ENCODE data around the gene MRM3.
"Not testable (repeated sequence)": the region's sequence is repeated elsewhere in the genome, so short reads cannot be mapped to it uniquely, and the experiment has no call there.

Gene MRM3

DNA sequence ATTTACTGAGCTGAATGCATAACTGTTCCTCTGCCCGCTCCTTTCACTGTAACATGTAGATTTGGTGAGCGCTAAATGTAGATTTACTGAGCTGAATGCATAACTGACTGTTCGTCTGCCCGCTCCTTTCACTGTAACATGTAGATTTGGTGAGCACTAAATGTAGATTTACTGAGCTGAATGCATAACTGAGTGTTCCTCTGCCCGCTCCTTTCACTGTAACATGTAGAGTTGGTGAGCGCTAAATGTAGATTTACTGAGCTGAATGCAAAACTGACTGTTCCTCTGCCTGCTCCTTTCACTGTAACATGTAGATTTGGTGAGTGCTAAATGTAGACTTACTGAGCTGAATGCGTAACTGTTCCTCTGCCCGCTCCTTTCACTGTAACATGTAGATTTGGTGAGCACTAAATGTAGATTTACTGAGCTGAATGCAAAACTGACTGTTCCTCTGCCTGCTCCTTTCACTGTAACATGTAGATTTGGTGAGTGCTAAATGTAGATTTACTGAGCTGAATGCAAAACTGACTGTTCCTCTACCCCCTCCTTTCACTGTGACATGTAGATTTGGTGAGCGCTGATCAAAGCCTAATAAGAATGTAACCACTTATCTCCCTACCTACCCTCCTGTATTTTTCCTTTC is 26.7 kb upstream of the MRM3 start:
- FAIRE-seq: not testable (repeated sequence)

DNA sequence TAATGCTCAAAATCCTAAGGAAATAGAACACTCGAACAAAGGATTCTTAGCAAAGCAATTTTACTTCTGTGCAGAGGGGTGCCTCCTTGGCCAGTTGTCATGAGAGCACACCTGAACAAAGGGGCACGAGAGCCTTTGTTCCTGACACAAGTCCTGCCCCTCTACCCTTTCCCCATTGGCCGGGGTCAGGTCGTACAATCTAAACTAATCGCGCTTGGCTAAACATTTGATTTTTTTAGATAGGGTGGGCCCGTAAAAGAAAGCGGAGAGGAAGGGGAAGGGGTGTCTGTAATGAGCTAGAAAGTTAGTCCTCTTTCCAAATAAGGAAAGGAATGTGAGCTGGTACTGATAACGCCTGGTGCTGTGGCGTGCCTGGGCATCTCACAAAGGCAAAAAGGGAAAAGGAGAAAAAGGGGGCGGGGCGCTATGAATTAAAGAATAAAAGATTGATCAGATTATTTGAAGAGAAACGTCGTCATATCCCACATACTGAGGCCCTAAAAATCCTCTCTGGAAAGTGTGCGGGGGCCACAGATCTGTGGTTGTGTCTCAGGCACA is 26.1 kb upstream of the MRM3 start:
- FAIRE-seq: not testable (repeated sequence)

DNA sequence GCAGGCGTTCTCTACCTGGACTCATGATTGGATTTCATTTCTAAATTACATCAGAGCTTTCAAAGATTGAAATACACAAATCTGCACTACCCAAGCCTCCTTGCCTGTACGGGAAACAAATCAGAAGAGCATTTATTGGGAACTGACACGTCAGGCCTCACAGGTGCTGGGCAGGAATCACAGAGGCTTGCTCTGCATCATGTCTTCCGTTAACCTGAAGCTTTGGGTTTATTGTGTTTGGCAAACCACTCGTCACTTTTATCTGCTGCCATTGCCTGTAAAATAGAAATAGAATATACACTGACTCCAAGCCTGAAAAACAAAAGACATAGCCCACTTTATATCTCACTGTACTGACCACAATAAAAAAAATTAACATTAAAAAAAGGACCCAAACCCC is 22.2 kb upstream of the MRM3 start:
- FAIRE-seq: no peak

DNA sequence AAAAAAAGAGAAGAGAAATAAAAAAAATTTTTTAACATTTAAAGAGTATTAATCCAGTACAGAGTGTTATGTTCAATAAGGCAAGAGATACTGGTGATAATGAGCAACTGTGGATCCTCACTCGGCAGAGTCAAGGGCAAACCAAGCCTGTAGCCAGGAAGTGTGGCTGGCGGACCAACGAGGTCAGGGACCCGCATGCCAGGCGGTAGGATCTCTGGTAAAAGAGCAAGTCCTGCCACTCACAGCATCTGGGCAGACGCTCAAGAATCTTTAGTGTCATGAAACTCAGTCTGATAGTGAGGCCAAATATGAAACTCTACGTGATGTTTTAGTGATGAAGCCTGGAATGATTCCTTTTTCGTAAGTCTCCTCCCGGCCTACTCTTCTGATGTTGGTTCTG is 21.8 kb upstream of the MRM3 start:
- no peak for FAIRE-seq

DNA sequence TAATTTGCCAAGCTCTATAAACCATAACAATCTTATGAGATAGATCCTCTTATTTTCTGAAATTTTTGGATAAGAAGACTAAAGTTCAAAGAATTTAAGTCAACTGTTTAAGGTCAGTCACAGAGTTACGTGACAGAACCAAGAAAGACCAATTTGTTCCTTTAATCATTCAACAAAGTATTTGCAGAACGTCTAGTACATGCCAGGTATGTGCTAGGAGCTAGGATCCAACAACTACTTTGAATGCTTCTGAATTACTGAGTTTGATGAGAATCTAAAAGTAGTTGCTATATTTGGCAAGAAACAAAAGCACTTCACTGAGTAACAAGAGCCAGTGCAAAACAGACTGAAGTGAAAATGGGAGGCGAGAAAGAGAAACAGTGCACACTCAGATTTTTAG is 15.1 kb upstream of the MRM3 start:
- no peak for FAIRE-seq

DNA sequence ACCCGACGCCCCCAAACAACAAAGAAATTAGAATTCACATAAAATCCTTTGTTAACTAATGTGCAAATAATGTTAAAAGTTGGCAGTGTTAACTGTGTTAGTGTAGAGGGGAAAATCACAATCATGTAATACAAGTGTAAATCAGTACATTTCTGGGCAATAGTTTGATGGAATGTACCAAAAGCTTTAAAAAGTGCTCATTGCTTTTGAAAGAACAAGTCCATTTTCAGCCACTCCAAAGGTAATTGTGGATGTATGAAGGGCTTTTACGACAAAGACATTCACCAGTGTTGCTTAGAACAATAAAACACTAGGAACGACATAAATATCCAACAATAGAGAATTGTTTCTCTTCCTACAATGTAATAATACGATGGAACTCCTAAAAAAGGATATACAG is 9.1 kb upstream of the MRM3 start:
- FAIRE-seq: no peak

DNA sequence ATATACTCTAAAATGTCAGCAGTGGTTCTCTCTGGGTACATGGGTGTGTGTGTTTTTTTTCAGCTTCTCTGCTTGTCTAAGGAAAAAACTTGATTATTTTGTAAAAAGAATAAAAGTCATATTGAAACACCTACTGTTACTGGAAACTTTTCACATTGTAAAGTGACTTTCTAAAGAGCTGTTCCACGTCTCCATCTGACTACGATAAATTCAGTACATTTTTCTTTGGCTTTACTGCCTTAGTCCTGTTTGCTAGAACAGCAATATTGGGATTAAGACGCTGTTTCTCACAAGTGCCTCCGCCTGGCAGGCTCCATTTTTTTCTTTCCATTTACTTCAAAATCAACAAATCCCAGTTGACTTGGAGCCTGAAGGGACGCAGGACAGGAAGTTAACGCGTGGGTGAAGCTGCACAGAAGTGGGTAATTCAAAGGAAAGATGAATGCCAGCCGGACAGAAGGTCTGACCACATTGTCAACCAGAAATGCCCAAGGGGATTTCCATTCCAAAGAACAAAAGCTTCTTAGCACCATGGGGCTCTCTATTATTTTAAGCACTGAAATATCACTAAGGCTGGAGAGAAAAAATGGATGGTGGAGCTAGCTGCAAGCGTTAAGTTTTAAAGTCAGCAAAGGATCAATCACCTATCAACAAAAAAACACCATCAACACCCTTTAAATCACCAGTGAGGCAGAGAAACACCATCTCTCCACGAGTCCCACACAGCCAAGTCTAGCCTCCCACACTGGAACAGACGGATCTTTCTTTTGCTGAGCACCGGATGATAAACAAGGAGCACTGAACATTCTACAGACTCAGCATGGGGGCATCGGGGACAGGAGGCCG is 8.5 kb upstream of the MRM3 start:
- FAIRE-seq: no peak

DNA sequence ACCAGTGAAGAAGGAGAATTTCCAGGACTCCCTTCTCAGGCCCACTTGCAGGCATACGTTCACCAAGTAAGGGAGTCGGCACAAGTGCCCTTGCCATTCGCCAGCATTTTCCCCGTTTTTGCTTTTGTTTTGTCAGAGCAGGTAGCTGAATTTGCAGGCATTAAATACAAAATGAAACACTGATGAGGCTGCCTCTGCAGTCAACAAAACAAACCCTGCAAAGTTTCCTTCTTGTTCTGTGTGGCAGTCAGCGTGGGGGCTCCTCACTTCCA is 7.9 kb upstream of the MRM3 start:
- FAIRE-seq: no peak

DNA sequence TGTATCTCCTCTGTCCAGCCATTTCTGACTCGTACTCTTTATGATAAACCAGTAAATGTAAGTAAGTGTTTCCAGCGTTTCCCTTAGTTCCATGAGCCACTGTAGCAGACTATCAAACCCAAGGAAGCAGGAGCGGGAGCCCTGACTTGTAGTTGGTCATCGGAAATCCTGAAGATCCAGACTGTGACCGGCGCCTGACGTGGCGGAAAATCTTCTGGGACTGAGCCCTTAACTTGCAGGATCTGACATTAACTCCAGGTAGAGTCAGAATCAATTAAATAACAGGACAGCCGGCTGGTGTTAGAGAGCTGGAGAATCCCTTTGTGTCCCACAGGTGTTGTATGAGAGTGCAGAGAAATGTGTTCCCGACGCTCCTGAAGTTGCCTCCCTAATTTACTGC is 4.1 kb upstream of the MRM3 start:
- FAIRE-seq: no peak

DNA sequence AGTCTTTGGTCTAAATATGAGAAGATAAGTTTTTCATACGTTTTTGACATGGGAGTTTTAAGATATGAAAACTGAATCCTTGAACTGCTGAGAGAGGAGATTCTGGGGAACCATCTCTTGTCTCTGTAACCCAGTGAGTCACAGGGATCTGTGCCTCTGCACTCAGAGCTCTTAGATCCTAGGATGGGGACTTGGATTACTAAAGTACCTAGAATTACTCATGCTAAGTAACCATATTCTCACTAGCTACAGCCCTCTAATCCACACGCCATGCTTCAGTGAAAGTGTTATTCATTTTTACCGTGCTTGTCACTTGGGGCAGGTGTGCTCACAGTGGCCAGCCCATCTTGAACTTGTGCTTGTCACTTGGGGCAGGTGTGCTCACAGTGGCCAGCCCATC is 2.0 kb downstream of the MRM3 start:
- no peak for FAIRE-seq

DNA sequence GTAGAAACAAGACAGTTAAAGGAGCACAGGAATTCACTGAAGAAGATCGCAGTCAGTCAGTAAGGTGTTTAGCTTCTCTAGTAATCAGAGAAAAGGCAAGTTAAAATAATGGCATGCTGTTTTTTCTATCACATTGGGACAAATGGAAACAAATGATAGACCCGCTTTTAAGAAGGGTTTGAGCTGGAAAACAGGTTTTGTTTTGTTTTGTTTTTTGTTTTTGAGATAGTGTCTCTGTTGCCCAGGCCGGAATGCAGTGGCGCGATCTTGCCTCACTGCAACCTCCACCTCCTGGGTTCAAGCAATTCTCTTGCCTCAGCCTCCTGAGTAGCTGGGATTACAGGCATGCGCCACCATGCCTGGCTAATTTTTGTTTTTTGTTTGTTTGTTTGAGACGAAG is 3.7 kb downstream of the MRM3 start:
- not testable (repeated sequence) for FAIRE-seq

DNA sequence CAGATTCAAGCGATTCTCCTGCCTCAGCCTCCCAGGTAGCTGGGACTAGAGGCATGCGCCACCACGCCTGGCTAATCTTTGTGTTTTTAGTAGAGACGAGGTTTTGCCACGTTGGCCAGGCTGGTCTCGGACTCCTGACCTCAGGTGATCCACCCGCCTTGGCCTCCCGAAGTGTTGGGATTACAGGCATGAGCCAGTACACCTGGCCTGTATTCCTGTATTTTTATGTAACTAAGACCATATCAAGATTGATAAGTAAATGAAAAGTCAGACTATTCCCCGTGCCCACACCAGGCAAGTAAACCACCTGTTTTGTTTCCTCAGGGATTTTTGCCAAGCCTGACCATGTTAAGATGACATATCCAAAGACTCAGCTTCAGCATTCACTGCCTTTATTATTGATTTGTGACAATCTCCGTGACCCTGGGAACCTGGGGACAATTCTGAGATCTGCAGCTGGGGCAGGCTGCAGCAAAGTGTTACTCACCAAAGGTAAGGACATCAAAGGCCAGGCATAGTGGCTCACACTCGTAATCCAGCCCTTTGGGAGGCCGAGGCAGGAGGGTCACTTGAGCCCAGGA is 5.6 kb downstream of the MRM3 start:
- no peak for FAIRE-seq

DNA sequence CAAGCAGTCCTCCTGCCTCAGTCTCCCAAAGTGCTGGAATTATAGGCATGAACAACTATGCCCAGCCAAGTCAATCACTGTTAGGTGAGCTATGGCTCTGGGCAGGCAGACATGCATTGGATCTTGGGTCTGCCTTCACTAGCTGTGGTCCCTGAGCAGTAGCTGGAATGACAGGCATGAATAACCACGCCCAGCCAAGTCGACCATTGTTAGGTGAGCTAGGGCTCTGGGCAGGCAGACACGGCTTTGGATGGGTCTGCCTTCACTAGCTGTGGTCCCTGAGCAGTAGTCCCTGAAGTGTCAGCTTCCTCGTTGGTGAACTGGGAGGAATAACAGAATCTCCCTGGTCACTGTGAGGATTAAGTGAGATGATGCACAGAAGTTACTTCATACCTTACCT is 6.4 kb downstream of the MRM3 start:
- FAIRE-seq: no peak

DNA sequence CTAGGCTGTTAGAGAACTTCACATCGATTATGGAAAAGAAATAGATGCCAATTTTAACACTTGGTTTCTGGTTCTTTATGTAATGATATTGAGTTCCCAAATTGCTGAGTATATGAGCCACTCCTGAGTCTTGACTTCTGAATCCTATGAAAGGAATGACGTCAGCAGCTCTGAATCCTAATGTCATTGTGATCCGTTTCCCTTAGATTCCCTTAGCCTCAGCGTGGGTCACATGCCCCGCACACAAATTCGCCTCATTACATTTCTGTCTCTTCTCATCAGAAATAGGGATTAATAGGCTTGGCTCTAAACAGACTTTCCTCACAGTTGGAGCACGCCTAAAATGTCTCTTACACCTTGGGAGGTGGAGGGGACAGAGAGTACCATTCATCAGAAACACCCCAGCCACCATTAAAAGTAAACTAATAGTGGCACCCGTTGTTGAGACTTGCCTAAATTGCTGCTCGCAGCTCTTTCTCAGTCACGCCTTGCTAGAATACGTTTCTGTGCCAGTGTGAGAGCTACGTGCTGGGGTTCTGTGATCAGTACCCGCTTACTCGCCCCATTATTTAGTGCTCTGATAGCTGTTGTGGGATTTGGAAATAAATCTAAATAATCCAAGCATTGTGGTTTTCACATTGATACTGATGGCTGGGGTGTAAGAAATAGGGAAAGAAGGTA is 7.1 kb downstream of the MRM3 start:
- FAIRE-seq: no peak

DNA sequence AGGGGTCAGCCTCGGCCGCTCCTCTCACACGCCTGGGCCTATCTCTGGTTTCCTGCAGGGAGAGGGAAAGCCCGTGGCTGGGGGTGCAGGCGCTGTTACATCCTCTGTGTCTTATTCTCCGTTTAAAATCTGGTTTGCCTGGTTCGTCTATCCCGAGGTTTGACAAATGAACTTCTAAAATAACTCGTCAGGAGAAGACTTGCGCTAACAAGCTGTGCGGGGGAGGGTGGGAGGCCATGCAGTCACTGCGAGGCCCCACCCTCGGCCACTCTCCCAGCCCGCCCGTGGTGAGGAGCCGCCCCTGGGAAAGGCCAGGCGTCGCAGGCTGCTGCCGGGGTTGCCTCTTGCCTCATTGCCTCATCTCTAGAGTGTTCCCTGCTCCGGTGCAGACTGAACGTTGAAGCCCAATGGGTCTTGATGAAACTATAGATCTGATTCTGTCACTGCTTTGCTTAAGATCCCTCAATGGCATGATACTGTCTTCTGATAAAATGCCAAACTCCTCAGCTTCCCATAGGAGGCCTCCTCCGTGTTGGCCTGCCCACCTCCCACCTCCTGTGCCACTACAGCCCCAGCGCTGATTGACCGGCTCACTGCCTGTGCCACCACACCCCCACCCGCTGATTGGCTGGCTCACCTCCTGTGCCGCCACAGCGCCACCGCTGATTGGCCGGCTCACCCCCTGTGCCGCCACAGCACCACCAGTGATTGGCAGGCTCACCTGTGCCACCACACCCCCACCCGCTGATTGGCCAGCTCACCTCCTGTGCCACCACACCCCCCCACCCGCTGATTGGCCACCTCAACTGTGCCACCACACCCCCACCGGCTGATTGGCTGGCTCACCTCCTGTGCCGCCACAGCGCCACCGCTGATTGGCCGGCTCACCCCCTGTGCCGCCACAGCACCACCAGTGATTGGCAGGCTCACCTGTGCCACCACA is 8.0 kb downstream of the MRM3 start:
- not testable (repeated sequence) for FAIRE-seq

DNA sequence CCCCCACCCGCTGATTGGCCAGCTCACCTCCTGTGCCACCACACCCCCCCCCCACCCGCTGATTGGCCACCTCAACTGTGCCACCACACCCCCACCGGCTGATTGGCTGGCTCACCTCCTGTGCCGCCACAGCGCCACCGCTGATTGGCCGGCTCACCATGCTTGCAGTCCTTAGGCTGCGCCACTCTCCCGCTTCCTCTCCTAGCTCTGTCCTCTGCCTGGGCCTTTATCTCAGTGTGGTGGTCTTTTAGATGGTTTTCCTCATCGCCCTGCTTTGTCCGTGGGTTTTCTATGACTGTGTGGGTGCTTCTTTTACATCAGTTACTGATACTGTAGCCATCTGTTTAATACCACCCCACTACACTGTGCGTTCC is 8.7 kb downstream of the MRM3 start:
- not testable (repeated sequence) for FAIRE-seq

DNA sequence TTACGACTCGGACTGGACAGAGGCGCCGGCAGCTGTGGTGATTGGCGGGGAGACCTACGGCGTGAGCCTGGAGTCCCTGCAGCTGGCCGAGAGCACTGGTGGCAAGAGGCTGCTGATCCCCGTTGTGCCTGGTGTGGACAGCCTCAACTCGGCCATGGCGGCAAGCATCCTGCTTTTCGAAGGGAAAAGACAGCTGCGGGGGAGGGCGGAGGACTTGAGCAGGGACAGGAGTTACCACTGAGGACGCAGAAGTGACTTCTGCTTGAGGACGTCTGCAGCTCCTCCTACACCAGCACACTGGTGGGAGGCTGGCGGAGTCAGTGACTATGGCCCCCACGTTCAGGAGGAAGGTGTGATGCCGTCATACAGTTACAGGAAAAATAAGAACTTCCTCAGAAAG is 9.7 kb downstream of the MRM3 start:
- no peak for FAIRE-seq

DNA sequence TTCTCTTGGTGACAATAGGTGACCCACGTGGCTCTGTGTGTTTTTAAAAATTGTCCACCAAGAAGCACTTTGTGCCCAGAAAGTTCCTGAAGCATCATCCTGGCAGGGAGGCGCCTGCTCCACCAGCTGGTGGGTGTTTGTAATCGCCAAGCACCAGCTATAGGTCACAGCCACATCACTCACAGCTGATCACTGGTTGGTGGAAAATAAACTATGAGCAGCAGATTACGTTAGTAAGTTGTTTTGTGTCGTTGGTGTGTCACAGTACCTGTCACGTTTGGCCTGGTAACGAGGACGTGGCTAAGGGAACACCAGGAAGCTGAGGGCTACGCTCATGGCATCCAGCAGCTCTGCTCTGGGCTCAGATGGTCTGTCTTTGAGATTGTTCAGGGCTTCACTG is 10.1 kb downstream of the MRM3 start:
- FAIRE-seq: no peak

DNA sequence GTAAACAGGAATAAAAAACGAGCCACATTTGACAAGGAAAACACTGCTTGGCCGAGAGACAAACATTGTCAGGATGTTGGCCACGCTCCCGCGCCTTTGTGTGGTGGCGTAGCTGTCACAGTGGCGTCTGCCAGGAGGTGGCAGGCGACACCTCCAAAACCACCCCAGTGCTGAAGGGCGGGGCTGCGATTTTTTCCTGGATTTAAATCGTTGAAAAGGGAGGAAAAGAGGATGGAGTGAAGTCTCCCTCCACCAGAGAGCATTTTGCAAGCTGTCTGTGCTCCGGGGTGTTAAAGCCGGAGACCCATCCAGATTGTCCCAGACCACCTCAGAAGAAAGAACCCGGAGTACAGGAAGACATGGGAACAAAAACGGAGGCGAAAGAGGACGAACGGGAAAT is 12.7 kb downstream of the MRM3 start:
- FAIRE-seq: peak; percentile 56

DNA sequence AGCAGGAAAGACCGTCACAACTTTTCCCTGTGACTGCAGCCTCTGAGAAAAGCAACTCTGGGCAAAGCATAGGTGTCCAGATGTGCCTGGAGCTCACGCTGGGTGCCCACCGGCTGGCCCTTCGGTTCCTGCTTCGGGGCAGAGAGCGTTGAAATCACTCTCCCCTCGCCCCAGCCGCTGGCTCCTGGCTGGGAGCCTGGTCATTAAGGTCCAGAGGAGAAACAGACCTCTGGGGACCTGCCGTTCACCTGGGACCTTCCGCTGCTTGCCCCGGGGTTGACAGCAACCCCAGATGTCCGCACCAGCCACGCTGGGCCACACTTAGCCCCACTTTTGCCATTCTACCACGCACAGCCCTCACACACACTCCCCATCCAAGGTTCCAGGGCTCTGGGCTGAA is 13.1 kb downstream of the MRM3 start:
- no peak for FAIRE-seq

DNA sequence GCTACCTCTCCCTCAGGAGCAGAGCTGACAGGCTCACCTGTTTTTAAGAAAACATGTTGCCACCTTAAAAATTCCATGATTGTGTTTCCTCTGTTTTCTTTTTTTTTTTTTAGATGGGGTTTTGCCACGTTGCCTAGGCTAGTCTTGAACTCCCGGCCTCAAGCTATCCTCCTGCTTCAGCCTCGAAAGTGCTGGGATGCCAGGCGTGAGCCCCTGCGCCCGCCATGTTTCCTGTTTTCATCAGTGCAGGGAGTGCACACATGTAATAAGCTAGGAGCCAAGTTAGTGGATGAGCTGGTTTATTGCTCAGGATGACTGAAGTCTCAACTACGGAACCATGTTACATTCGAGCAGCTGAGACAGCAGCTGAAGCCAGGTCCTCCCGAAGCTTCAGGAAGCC is 13.6 kb downstream of the MRM3 start:
- FAIRE-seq: no peak

DNA sequence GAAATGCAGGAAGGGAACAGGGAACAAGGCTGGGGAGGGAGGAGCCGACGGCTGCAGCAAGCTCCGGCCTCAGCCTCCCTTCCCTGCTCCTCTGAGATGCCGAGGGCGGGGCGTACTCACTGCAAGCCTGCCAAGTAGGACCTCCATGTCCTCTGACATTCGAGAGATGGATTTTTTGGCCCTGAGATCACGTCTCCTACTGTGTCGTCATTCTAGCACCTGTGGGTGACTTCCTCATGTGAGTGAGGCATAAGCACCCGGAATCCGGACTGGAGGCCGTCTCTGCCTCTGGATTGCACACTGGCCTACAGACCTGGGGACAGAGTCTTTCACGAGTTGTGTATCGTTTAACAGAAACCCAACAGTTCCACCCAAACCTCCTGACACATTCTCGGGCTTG is 14.5 kb downstream of the MRM3 start:
- no peak for FAIRE-seq

Measured in islet of Langerhans (tissue), 1 donor.